ENCODE data around the gene TPM1.

The TPM1 gene

GRCh38 chr15:63065262-63066221 is 23.0 kb downstream of the TPM1 start:
- in situ Hi-C loops (cut with HindIII; ENCODE audit: low pct_ligation_motif_present, low sequenced_read_pairs), result no loop called here
- Histone ChIP-seq H3K27ac (peak overlapping the region; percentile 41), H3K36me3 (replicated peaks) (peaks cover 97% of the 10 kb centered on the region), H3K27me3 (replicated peaks) (no peaks in the 10 kb centered on the region), H3K4me3 (ENCODE audit: low read depth, low read length) (no peak overlapping the region)
- DNase-seq, result no peak
- no peak for TF ChIP-seq CTCF (IDR thresholded peaks at IDR 0.05; ENCODE audit: low read depth, low read length, missing control alignments)

- in situ Hi-C loops (cut with HindIII; ENCODE audit: low pct_ligation_motif_present, low sequenced_read_pairs), result no loop called here
- peak overlapping the region; percentile 18 for H3K27ac ChIP-seq
- peaks cover 97% of the 10 kb centered on the region for H3K36me3 ChIP-seq (replicated peaks)
Observed at GRCh38 chr15:63066272-63066671, 23.7 kb downstream of the TPM1 start.

GRCh38 chr15:63067306-63067705 is 24.8 kb downstream of the TPM1 start:
- H3K36me3 ChIP-seq (replicated peaks), result peaks cover 96% of the 10 kb centered on the region
- no peak overlapping the region for H3K4me3 ChIP-seq (ENCODE audit: low read depth, low read length)
- no peak for DNase-seq
- H3K27ac ChIP-seq, result no peak overlapping the region
- in situ Hi-C loops (cut with HindIII; ENCODE audit: low pct_ligation_motif_present, low sequenced_read_pairs), result no loop called here
- no peaks in the 10 kb centered on the region for H3K27me3 ChIP-seq (replicated peaks)
- TF ChIP-seq CTCF (IDR thresholded peaks at IDR 0.05; ENCODE audit: low read depth, low read length, missing control alignments), result no peak

More at GRCh38 chr15:63066272-63066671, 23.7 kb downstream of the TPM1 start:
- no peak for TF ChIP-seq CTCF (IDR thresholded peaks at IDR 0.05; ENCODE audit: low read depth, low read length, missing control alignments)
- Histone ChIP-seq H3K4me3 (ENCODE audit: low read depth, low read length) (no peak overlapping the region), H3K27me3 (replicated peaks) (no peaks in the 10 kb centered on the region)
- no peak for DNase-seq

GRCh38 chr15:63067976-63068743 is 25.6 kb downstream of the TPM1 start:
- H3K27ac ChIP-seq, result peak overlapping the region; percentile 7
- in situ Hi-C loops (cut with HindIII; ENCODE audit: low pct_ligation_motif_present, low sequenced_read_pairs), result no loop called here
- no peak for DNase-seq
- peaks cover 92% of the 10 kb centered on the region for H3K36me3 ChIP-seq (replicated peaks)
- H3K27me3 ChIP-seq (replicated peaks), result no peaks in the 10 kb centered on the region
- no peak overlapping the region for H3K4me3 ChIP-seq (ENCODE audit: low read depth, low read length)
- no peak for TF ChIP-seq CTCF (IDR thresholded peaks at IDR 0.05; ENCODE audit: low read depth, low read length, missing control alignments)

- no peak overlapping the region for H3K4me3 ChIP-seq (ENCODE audit: low read depth, low read length)
- H3K36me3 ChIP-seq (replicated peaks), result peaks cover 77% of the 10 kb centered on the region
- in situ Hi-C loops (cut with HindIII; ENCODE audit: low pct_ligation_motif_present, low sequenced_read_pairs), result no loop called here
- H3K27me3 ChIP-seq (replicated peaks), result no peaks in the 10 kb centered on the region
- no peak overlapping the region for H3K27ac ChIP-seq
- TF ChIP-seq CTCF (IDR thresholded peaks at IDR 0.05; ENCODE audit: low read depth, low read length, missing control alignments), result no peak
- DNase-seq, result no peak
Observed at GRCh38 chr15:63069616-63070090, 27.1 kb downstream of the TPM1 start.

Measured in brain microvascular endothelial cell (primary cell).